NCI-H146 treated with DMSO at 0.1 percent for 48 hours (cell line): Measurements from ENCODE around the gene CA12.

ENCODE experiments used
- DNase-seq: peaks from one replicate; lab custom pipeline; 2025; ENCODE audit not compliant: unreplicated experiment; lab: John Stamatoyannopoulos, UW

Gene CA12

GRCh38 chr15:63276342-63277037, 105.2 kb downstream of the CA12 start:
- no peak for DNase-seq

- DNase-seq: no peak
These were observed 107.2 kb downstream of the CA12 start for GRCh38 chr15:63274427-63274826.
